DND-41 (cell line): ENCODE measurements around the gene GBE1.
"Not testable (repeated sequence)": the region's sequence is repeated elsewhere in the genome, so short reads cannot be mapped to it uniquely, and the experiment has no call there.

Experiments used
- EZH2 ChIP-seq: IDR thresholded peaks from 3 replicates; pipeline ENCODE4 v1.6.1; 2012; ENCODE audit warnings: borderline replicate concordance, low read depth, mild to moderate bottlenecking, moderate library complexity, low read length, inconsistent platforms; ENCODE audit not compliant: severe bottlenecking
- TF ChIP-seq, protein P1 (sequence below): IDR thresholded peaks from 2 replicates; pipeline ENCODE4 v1.5.1; 2012; ENCODE audit warnings: borderline replicate concordance, low read length, moderate library complexity, mild to moderate bottlenecking; ENCODE audit not compliant: poor library complexity, severe bottlenecking; ENCODE audit errors: extremely low read depth

- TF ChIP-seq, protein P1, sequence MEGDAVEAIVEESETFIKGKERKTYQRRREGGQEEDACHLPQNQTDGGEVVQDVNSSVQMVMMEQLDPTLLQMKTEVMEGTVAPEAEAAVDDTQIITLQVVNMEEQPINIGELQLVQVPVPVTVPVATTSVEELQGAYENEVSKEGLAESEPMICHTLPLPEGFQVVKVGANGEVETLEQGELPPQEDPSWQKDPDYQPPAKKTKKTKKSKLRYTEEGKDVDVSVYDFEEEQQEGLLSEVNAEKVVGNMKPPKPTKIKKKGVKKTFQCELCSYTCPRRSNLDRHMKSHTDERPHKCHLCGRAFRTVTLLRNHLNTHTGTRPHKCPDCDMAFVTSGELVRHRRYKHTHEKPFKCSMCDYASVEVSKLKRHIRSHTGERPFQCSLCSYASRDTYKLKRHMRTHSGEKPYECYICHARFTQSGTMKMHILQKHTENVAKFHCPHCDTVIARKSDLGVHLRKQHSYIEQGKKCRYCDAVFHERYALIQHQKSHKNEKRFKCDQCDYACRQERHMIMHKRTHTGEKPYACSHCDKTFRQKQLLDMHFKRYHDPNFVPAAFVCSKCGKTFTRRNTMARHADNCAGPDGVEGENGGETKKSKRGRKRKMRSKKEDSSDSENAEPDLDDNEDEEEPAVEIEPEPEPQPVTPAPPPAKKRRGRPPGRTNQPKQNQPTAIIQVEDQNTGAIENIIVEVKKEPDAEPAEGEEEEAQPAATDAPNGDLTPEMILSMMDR, result not testable (repeated sequence)
- not testable (repeated sequence) for TF ChIP-seq EZH2
These were observed 5.9 kb upstream of the GBE1 start for GRCh38 chr3:81767250-81767859.
